Myometrial cell (primary cell): ENCODE results near the gene CUL7. TPM values are rescaled to one million over a fixed set of nuclear protein-coding genes. Genes with fewer than 3 reads are reported as not detected.

ENCODE experiments used
- total RNA-seq: library from RNA; depleted of rRNA; stranded (reverse); fragments of >200 nt; gene quantifications from 2 replicates; pipeline ENCODE4 v1.2.3, GENCODE V29; 2015

The CUL7 gene
- total RNA-seq = 49.3 TPM in 2 replicates

GRCh38 chr6:43053545-43054205, at the start of gene CUL7:
Gene CUL7, minus strand, starts transcription at chr6:43053851. Its CDS starts 1,063 bp downstream, at chr6:43052788.

GRCh38 chr6:43075670-43076463, 22.2 kb upstream of the CUL7 start, which contains the start of gene PTK7:
Gene PTK7, plus strand, starts transcription at chr6:43076314. Its CDS starts 175 bp downstream, at chr6:43076489.

GRCh38 chr6:43059168-43060033, 5.8 kb upstream of the CUL7 start, which contains the start of the genes KLC4 and MRPL2:
Gene KLC4, plus strand, starts transcription at chr6:43059631. Its CDS starts 1,705 bp downstream, at chr6:43061336.
Gene MRPL2, minus strand, starts transcription at chr6:43059434. Its CDS starts 53 bp downstream, at chr6:43059381.

GRCh38 chr6:43021270-43022047, 32.2 kb downstream of the CUL7 start, which contains the start of gene RRP36:
Gene RRP36, plus strand, starts transcription at chr6:43021623. Its CDS starts 32 bp downstream, at chr6:43021655.

GRCh38 chr6:43013843-43014433, 39.7 kb downstream of the CUL7 start, which contains the start of the genes KLHDC3 and MEA1:
Gene KLHDC3, plus strand, starts transcription at chr6:43014249. Its CDS starts 2,944 bp downstream, at chr6:43017193.
Gene MEA1, minus strand, starts transcription at chr6:43013946. Its CDS starts 133 bp downstream, at chr6:43013813.

Other genes with a start within 250 kb of the CUL7 start
- gene RPL7L1, start 174.2 kb downstream of the CUL7 start, total RNA-seq = 132 and 135 TPM in 2 replicates
- gene PTCRA, start 137.8 kb downstream of the CUL7 start, total RNA-seq = not detected in 2 replicates
- gene CNPY3, start 124.4 kb downstream of the CUL7 start, total RNA-seq = 30.0 and 46.1 TPM in 2 replicates
- not detected in 2 replicates for gene GNMT, start 93.1 kb downstream of the CUL7 start, total RNA-seq
- gene PEX6, start 74.7 kb downstream of the CUL7 start, total RNA-seq = 20.7 and 23.6 TPM in 2 replicates
- gene PPP2R5D, start 69.3 kb downstream of the CUL7 start, total RNA-seq = 60.3 and 85.6 TPM in 2 replicates
- gene MEA1, start 39.9 kb downstream of the CUL7 start, total RNA-seq = 98.9 and 132 TPM in 2 replicates
- 78.9 and 89.7 TPM in 2 replicates for gene KLHDC3, start 39.6 kb downstream of the CUL7 start, total RNA-seq
- 132 and 144 TPM in 2 replicates for gene RRP36, start 32.2 kb downstream of the CUL7 start, total RNA-seq
- gene MRPL2, start 5.6 kb upstream of the CUL7 start, total RNA-seq = 40.9 and 47.0 TPM in 2 replicates
- gene KLC4, start 5.8 kb upstream of the CUL7 start, total RNA-seq = 10.3 and 21.6 TPM in 2 replicates
- 115 and 131 TPM in 2 replicates for gene PTK7, start 22.5 kb upstream of the CUL7 start, total RNA-seq
- 21.9 and 28.4 TPM in 2 replicates for gene SRF, start 117.4 kb upstream of the CUL7 start, total RNA-seq
- gene CUL9, start 128.3 kb upstream of the CUL7 start, total RNA-seq = 10.7 and 20.2 TPM in 2 replicates
- 111 and 168 TPM in 2 replicates for gene DNPH1, start 175.6 kb upstream of the CUL7 start, total RNA-seq
- not detected in 2 replicates for gene TTBK1, start 189.6 kb upstream of the CUL7 start, total RNA-seq
- gene SLC22A7, start 244.4 kb upstream of the CUL7 start, total RNA-seq = not detected in 2 replicates